ENCODE data around the gene PIK3C2G.

DNA sequence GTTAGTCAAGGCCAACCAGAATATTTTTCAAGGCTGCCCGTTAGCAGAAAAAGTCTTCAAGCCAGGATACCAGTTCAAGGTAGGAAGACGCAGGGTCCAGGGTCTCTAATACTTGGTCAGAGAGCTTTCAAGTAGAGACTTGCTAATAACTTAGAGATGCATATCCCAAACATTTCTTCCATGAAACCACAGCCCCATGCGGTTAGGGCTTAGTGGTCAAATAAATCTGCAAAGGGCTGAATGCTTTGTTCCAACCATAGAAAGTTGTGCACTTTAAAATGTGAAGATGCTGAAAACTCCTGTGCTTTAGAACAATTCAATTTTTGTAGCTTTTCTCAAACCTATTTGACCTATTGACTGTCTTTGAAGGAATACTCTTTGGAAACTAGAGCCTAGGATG is 208.9 kb downstream of the PIK3C2G start:
- TF ChIP-seq, protein P1, sequence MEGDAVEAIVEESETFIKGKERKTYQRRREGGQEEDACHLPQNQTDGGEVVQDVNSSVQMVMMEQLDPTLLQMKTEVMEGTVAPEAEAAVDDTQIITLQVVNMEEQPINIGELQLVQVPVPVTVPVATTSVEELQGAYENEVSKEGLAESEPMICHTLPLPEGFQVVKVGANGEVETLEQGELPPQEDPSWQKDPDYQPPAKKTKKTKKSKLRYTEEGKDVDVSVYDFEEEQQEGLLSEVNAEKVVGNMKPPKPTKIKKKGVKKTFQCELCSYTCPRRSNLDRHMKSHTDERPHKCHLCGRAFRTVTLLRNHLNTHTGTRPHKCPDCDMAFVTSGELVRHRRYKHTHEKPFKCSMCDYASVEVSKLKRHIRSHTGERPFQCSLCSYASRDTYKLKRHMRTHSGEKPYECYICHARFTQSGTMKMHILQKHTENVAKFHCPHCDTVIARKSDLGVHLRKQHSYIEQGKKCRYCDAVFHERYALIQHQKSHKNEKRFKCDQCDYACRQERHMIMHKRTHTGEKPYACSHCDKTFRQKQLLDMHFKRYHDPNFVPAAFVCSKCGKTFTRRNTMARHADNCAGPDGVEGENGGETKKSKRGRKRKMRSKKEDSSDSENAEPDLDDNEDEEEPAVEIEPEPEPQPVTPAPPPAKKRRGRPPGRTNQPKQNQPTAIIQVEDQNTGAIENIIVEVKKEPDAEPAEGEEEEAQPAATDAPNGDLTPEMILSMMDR (IDR thresholded peaks at IDR 0.05) = no peak
- no peak for TF ChIP-seq POLR2A (IDR thresholded peaks at IDR 0.05)

All from thyroid gland (tissue), 4 donors.